ENCODE results near the gene C4orf50.

Gene C4orf50

GRCh38 chr4:6001680-6002491 is 16.3 kb downstream of the C4orf50 start:
- POLR2A ChIA-PET: no interaction called here
- DNase-seq (ENCODE audit: low read depth, low spot score): no peak
- TF ChIP-seq, protein P1, sequence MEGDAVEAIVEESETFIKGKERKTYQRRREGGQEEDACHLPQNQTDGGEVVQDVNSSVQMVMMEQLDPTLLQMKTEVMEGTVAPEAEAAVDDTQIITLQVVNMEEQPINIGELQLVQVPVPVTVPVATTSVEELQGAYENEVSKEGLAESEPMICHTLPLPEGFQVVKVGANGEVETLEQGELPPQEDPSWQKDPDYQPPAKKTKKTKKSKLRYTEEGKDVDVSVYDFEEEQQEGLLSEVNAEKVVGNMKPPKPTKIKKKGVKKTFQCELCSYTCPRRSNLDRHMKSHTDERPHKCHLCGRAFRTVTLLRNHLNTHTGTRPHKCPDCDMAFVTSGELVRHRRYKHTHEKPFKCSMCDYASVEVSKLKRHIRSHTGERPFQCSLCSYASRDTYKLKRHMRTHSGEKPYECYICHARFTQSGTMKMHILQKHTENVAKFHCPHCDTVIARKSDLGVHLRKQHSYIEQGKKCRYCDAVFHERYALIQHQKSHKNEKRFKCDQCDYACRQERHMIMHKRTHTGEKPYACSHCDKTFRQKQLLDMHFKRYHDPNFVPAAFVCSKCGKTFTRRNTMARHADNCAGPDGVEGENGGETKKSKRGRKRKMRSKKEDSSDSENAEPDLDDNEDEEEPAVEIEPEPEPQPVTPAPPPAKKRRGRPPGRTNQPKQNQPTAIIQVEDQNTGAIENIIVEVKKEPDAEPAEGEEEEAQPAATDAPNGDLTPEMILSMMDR (IDR thresholded peaks at IDR 0.05; ENCODE audit: insufficient read depth, low read length, missing control alignments): no peak
- H3K4me3 ChIP-seq (ENCODE audit: low read depth, low read length): no peak overlapping the region
- CTCF ChIA-PET: no interaction called here

DNA sequence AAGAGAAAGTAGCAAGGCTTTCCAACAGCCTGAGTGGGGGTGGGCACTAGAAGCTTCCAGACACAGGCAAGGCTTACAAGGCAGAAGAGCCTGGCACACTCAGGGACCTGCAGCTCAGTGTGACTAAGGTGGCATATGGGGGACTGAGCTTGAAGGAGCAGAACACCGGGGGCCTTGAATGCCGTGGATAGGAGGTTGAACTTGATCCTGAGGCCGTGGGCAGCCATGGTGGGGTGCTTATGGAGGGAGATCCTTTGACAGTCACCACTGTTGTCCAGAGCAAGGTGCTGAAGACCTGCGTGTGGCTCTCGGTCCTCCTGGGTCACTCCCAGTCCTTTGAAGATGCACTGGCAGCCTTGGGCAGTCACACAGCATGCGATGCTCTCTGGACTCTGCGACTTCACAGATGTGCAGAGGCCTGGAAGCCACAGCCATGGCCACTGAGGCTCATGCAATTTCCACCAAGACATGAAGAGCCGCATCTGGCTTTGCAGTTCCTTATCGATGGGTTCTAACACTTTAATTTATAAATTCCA is 18.3 kb downstream of the C4orf50 start:
- POLR2A ChIA-PET: no interaction called here
- H3K4me3 ChIP-seq (ENCODE audit: low read depth, low read length): no peak overlapping the region
- CTCF ChIA-PET: interaction anchor here (0.6 to 3.2 kb wide), 8 partner anchors 9 to 331 kb away, joined by 3 to 37 read pairs (median 4); partner anchors contain the start of gene C4orf50
- TF ChIP-seq, protein P1 (IDR thresholded peaks at IDR 0.05; ENCODE audit: insufficient read depth, low read length, missing control alignments): no peak
- DNase-seq (ENCODE audit: low read depth, low spot score): no peak

DNA sequence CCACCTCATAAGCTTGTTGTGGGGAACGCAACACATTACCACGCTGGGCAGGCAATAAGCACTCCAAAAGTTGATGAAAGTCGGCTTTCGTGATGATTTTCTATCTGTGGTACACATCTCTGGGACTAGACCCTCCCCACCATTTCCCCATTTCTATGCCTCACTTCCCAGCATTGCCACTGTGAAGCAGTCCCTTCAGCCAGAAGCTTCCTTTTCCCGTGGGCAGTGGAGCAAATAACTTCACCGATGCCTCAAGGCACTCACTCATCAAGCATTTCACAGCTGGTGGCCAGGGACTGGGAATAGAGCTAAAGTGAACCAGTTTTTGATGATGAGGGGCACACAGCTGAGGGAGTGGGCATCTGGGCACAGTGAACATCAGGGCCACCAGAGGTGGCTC is 18.9 kb downstream of the C4orf50 start:
- POLR2A ChIA-PET: no interaction called here
- no peak for DNase-seq (ENCODE audit: low read depth, low spot score)
- TF ChIP-seq, protein P1 (IDR thresholded peaks at IDR 0.05; ENCODE audit: insufficient read depth, low read length, missing control alignments): no peak
- H3K4me3 ChIP-seq (ENCODE audit: low read depth, low read length): no peak overlapping the region
- CTCF ChIA-PET: interaction anchor here (0.7 to 3.2 kb wide), 9 partner anchors 10 to 326 kb away, joined by 3 to 37 read pairs (median 7); partner anchors contain the start of gene C4orf50

DNA sequence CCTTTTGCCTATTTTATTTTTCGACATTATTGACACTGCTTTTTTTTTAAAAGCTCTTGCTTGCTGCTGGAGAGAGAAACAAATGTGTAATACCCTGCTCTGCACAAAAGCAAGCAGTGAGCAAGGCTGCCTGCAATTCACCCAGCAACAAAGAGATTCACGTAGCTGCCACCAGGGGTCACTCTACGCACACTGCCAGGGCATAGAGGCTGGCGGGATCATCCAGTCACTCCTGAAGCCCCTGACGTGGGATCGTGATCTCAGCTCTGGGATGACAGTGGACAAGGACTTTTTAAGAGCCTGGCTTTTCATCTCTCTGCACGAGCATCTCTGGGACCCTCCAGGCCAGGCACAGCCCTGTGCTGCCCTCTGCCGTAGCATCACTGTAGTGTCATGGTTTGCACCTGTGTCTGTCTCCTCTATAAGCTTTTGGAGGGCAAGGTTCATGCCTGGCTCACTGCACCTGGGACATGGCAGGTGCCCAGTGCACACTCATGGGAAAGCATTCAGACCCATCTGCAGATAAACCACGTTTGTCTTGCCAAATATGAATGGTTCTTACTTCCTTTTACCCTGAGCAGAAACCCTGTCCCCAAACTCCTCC is 19.8 kb downstream of the C4orf50 start:
- H3K4me3 ChIP-seq (ENCODE audit: low read depth, low read length): no peak overlapping the region
- TF ChIP-seq, protein P1 (IDR thresholded peaks at IDR 0.05; ENCODE audit: insufficient read depth, low read length, missing control alignments): peak; percentile 89
- CTCF ChIA-PET: interaction anchor here (0.7 to 3.2 kb wide), 29 partner anchors 8 to 553 kb away, joined by 3 to 37 read pairs (median 4); partner anchors contain the start of gene C4orf50
- POLR2A ChIA-PET: no interaction called here
- peak; percentile 5 for DNase-seq (ENCODE audit: low read depth, low spot score)

- ChIA-PET POLR2A (no interaction called here), CTCF (interaction anchor here (1.9 to 3.2 kb wide), 3 partner anchors 10 to 92 kb away, joined by 6 to 37 read pairs (median 16); no protein-coding TSS in a partner anchor)
- TF ChIP-seq, protein P1 (IDR thresholded peaks at IDR 0.05; ENCODE audit: insufficient read depth, low read length, missing control alignments): no peak
- no peak overlapping the region for H3K4me3 ChIP-seq (ENCODE audit: low read depth, low read length)
- no peak for DNase-seq (ENCODE audit: low read depth, low spot score)
Observed at GRCh38 chr4:5996641-5997040, 21.6 kb downstream of the C4orf50 start.

Data from AG04449 (cell line).